Lung (tissue), 12 donors: ENCODE data around the gene MSL1. TPM values are rescaled to one million over a fixed set of nuclear protein-coding genes. Genes with fewer than 3 reads are reported as not detected.
A peak's percentile ranks its signal among the peaks of the same experiment; 100 is the strongest.

Source experiments
- ATAC-seq: fragments of 200-7000 bp; cut with Tn5 transposase; one replicate; pipeline ENCODE4 v1.9.1; 2020; ENCODE audit warnings: moderate number of reproducible peaks; ENCODE audit not compliant: insufficient read depth, low FRiP score
- DNase-seq, 3 donors: peaks; one replicate each; pipeline ENCODE4 v3.0.0-alpha.2; 2013 to 2017
- H3K27ac ChIP-seq, 2 donors: one replicate each; pipeline ENCODE4 v1.5.1; 2013; ENCODE audit warnings: mild to moderate bottlenecking in 2 of 2, moderate library complexity in 2 of 2, control low read depth in 1 of 2, inconsistent platforms in 1 of 2, low read depth in 1 of 2, low read length in 1 of 2
- H3K27me3 ChIP-seq, 3 donors: one replicate each; pipeline ENCODE4 v1.5.1; 2013; ENCODE audit warnings: low read length in 2 of 3; ENCODE audit not compliant: control insufficient read depth in 3 of 3, insufficient read depth in 3 of 3
- H3K36me3 ChIP-seq, 4 donors: one replicate each; pipeline ENCODE4 v1.5.1; 2013; ENCODE audit warnings: low read length in 4 of 4, mild to moderate bottlenecking in 1 of 4, moderate library complexity in 1 of 4; ENCODE audit not compliant: control insufficient read depth in 4 of 4, insufficient read depth in 4 of 4
- H3K4me1 ChIP-seq, 5 donors: one replicate each; pipeline ENCODE4 v1.5.1; 2013; ENCODE audit warnings: low read length in 5 of 5, mild to moderate bottlenecking in 2 of 5, moderate library complexity in 1 of 5; ENCODE audit not compliant: control insufficient read depth in 5 of 5, insufficient read depth in 5 of 5
- H3K4me3 ChIP-seq: one replicate; pipeline ENCODE4 v1.5.1; 2013; ENCODE audit warnings: mild to moderate bottlenecking, control low read depth, moderate library complexity
- H3K9ac ChIP-seq, 2 donors: one replicate each; pipeline ENCODE4 v1.5.1; 2013; ENCODE audit warnings: low read length in 2 of 2, control low read depth in 1 of 2; ENCODE audit not compliant: insufficient read depth in 1 of 2
- H3K9me3 ChIP-seq, 4 donors: one replicate each; pipeline ENCODE4 v1.5.1; 2013; ENCODE audit warnings: low read length in 3 of 4, mild to moderate bottlenecking in 1 of 4, moderate library complexity in 1 of 4; ENCODE audit not compliant: control insufficient read depth in 4 of 4, insufficient read depth in 3 of 4
- WGBS, 2 donors: extraction: QIAGEN DNeasy Blood & Tissue Kit; methylation state at CpG; one replicate each; pipeline ENCODE4 v1.1.7; 2013; 5-methylcytosine and 5-hydroxymethylcytosine counted together
- polyA plus RNA-seq, 2 donors: library from polyadenylated mRNA; stranded (reverse); fragments of 200-250 nt; gene quantifications; one replicate each; pipeline ENCODE4 v1.2.1, GENCODE V29; 2013
- total RNA-seq, 2 donors: library from RNA; depleted of rRNA in 1 of 2; stranded (reverse); fragments of >200 nt in 1 of 2; gene quantifications; one replicate each; pipeline ENCODE4 v1.2.1, GENCODE V29; 2014 to 2021
- TF ChIP-seq, protein P1 (sequence below): IDR thresholded peaks from 2 replicates; pipeline ENCODE4 v1.5.1; 2012; ENCODE audit warnings: mild to moderate bottlenecking; ENCODE audit errors: control extremely low read depth, extremely low read depth
- donor health status: control.
- donor health status: control.
- donor health status: Bipolar disorder and iron deficiency.
- donor health status: healthy.
- donor health status: DM: yes; HTN: yes; CAD: no.

Gene MSL1
- total and polyA plus RNA-seq, 4 donors, result 73.2 to 111 (median 84.7) TPM

DNA sequence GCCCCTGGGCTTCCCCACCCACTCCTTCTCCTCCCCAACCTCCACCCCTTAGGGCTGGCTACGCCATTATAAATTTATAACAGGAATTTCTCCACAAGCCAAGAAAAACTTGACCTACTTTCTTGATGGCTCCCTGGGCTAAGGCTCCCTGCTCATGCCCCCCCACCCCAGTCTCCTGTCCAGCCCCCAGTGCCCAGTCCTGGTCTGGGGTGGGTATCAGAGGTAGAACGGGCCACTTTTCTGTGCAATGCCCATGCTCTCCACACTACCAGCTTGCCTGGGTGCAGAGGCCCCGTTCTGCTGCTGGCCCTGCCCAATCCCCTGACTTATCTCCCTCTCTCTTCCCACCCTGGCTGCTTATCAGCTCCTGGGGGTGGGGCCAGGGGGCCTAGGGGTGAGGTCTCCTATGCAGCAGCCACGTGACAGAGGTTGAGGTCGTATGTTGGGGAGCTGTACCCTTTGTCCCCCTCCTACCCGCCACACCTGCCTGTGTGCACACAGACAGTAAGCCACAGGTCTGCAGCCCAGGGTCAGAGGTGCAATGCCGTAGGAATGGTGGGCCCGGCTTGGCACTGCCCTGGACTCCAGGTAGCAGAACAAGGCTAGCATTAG, 48.9 kb upstream of the MSL1 start:
- Histone ChIP-seq H3K9ac (no peak overlapping the region), H3K4me1 (peaks cover 38 to 77% (median 63%) of the 10 kb centered on the region in 5 donors), H3K9me3 (no peaks in the 10 kb centered on the region), H3K27me3 (no peaks in the 10 kb centered on the region), H3K4me3 (no peak overlapping the region), H3K36me3 (peaks cover 0 to 16% (median 14%) of the 10 kb centered on the region in 4 donors), H3K27ac (peak overlapping the region; percentile 71 to 93)
- WGBS, 2 donors, result 47 to 67% methylated on average over 8 of the region's 8 CpGs
- DNase-seq (peak in 2 of 3 donors; percentile 57 to 72), ATAC-seq (no peak)
- TF ChIP-seq, protein P1, sequence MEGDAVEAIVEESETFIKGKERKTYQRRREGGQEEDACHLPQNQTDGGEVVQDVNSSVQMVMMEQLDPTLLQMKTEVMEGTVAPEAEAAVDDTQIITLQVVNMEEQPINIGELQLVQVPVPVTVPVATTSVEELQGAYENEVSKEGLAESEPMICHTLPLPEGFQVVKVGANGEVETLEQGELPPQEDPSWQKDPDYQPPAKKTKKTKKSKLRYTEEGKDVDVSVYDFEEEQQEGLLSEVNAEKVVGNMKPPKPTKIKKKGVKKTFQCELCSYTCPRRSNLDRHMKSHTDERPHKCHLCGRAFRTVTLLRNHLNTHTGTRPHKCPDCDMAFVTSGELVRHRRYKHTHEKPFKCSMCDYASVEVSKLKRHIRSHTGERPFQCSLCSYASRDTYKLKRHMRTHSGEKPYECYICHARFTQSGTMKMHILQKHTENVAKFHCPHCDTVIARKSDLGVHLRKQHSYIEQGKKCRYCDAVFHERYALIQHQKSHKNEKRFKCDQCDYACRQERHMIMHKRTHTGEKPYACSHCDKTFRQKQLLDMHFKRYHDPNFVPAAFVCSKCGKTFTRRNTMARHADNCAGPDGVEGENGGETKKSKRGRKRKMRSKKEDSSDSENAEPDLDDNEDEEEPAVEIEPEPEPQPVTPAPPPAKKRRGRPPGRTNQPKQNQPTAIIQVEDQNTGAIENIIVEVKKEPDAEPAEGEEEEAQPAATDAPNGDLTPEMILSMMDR, result no peak

DNA sequence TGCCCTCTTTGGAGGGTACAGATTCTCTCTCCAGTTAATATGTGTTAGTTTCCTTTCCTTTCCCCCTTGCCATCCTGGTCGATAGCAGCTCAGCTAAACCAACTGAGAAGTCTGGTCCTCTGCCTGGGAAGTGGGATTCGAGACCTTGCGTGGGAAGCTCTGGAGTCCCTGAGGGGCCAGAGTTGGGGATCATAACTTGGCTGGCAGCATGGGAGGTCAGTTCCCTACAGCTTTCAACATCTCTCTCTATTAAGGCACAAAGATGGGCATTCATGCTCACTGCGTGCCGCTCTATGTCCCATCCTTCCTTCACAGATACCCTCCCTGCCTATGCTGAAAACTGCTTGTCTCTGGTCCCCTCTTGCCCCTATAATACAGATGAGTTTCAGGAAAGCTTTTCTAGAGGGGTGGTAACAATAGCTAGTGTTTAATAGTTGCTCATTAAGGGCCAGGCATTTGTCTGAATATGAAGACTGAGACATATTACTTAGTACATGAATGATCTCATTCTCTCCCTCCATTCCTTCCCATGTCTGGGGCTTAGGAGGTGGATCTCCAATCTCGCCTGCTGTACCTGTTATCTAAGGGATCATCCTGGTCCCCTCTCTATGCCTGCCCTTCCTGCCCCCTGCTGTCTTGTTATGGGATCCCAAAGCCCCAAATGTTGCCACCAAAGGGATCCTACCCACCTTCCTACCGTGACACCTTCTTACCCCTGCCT, 48.2 kb upstream of the MSL1 start:
- no peak for ATAC-seq
- Histone ChIP-seq H3K27me3 (no peaks in the 10 kb centered on the region), H3K9ac (peak overlapping the region in 1 of 2 donors; percentile 57), H3K9me3 (no peaks in the 10 kb centered on the region), H3K4me1 (peaks cover 33 to 69% (median 56%) of the 10 kb centered on the region in 5 donors), H3K36me3 (peaks cover 0 to 19% (median 17%) of the 10 kb centered on the region in 4 donors), H3K4me3 (no peak overlapping the region), H3K27ac (peak overlapping the region; percentile 71 to 86)
- DNase-seq, result no peak
- TF ChIP-seq, protein P1, result no peak
- 83 to 87% methylated on average over 7 of the region's 7 CpGs for WGBS, 2 donors

DNA sequence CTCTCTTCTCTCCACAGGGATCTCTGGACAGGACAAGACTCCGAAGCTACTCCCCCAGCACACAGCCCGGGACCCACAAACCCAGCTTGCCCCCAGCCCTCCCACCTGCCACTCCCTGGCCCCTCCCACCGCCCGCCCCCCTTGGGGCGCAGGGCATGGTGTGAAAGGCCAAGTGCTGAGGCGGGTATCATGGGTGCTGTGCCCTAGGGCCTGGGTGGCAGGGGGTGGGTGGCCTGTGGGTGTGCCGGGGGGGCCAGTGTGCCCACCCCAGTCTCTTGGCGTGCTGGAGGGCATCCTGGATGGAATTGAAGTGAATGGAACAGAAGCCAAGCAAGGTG, 47.6 kb upstream of the MSL1 start:
- Histone ChIP-seq H3K36me3 (peaks cover 0 to 19% (median 17%) of the 10 kb centered on the region in 4 donors), H3K27ac (peak overlapping the region; percentile 71 to 88), H3K4me3 (no peak overlapping the region), H3K27me3 (no peaks in the 10 kb centered on the region), H3K9me3 (no peaks in the 10 kb centered on the region), H3K9ac (no peak overlapping the region), H3K4me1 (peaks cover 33 to 64% (median 52%) of the 10 kb centered on the region in 5 donors)
- TF ChIP-seq, protein P1, result no peak
- 87 to 89% methylated on average over 8 of the region's 8 CpGs for WGBS, 2 donors
- ATAC-seq (no peak), DNase-seq (no peak)
